Raji (cell line): Measurements from ENCODE around the gene GFM1.

Source experiments
- POLR2A ChIP-seq: IDR thresholded peaks from 2 replicates; pipeline ENCODE4 v1.6.1; 2011; ENCODE audit warnings: low read depth, low read length, control low read depth; ENCODE audit not compliant: insufficient read depth

GFM1 gene

DNA sequence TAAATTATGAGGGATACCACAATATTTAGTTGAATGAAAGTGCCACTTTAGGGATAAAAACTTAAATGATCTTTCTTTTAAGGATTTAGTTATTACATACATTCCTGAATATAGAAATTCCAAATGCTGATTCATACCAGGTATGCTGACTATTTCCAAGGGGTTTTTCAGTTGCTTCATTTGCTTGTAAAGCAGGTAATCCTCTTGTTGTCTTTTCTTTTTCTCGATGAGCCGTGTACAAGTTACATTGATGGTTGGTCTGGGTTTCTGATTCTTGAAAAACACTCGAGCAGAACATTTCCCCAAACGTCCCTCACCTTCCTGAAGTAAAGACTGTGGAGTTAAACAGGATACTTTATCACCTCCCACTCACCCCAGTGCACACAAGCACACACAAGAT, 66.3 kb downstream of the GFM1 start:
- TF ChIP-seq POLR2A: no peak

DNA sequence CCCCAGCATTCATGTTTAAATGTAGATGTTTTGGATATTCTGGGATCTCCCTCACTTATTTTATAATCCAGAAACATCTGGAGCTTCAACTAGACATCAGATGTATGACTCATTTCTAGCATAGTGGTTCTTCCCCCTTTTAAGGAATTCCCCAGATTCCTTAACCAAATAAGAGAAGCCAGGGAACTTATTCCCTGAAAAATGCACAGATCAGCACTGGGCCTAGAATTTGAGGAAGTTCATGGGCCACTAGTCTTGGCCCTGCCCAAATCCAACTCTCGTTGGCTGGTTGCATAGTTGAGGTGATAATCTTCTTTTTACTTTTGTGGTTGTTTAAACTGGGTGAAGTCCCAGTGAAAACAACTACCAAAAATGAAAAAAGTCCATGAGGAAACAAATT, 67.6 kb downstream of the GFM1 start:
- no peak for TF ChIP-seq POLR2A

DNA sequence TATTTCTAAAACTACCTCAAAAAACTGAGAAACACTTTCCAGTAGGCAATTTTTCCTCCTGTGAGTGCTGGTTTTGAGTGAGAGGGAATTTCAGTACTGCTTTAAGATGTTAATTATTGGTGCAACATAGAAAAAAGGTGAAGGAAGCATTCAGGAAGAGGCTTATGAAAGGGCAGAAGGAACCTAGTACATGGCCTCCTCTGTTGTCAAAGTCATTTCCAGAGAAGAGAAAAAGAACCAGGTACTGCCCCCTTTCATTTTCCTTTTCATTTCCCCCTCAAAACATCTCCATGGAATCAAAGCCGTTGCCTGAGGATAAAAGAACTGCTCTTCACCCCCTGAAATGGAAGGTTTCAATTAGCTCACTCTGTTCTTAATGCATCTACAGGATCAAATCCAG, 68.1 kb downstream of the GFM1 start:
- TF ChIP-seq POLR2A: no peak

DNA sequence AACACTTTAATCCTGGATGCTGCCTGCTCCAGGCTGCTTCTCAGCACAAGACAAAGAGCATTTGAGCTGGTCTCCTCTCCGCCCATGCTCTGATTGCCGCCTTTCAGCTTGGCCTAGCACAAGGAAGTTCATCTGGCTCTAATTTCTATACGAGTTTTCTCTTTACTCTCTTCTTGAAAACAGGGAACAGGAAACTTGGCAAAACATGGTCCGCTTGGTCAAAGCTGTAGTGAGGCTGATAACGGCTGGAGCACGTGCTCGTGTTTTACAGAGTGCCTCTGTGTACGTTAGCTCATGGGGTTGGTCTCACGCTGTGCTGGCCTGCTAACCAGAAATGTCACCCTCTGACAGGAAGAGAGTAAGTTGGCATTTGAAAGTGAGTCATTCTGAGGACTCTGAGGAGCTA, 68.8 kb downstream of the GFM1 start:
- TF ChIP-seq POLR2A: no peak

DNA sequence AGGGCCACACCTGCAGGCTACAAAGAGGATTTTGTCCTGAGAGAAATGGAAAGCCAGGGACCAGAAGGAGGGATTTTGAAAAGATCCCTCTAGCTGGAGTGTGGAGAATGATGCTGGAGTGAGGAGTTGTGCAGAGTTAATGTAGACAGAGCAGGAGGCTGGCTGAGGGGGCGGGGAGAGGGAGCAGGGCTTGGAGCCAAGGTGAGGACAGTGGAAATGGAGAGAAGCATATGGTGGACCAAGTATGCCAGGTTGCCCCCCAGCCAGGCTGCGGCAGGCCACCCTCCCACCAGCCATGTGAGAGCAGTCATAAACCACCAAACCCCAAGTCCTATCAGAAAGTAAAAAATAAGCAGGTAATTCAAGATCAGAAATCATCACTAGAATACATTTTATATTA, 73.2 kb downstream of the GFM1 start:
- TF ChIP-seq POLR2A: no peak

DNA sequence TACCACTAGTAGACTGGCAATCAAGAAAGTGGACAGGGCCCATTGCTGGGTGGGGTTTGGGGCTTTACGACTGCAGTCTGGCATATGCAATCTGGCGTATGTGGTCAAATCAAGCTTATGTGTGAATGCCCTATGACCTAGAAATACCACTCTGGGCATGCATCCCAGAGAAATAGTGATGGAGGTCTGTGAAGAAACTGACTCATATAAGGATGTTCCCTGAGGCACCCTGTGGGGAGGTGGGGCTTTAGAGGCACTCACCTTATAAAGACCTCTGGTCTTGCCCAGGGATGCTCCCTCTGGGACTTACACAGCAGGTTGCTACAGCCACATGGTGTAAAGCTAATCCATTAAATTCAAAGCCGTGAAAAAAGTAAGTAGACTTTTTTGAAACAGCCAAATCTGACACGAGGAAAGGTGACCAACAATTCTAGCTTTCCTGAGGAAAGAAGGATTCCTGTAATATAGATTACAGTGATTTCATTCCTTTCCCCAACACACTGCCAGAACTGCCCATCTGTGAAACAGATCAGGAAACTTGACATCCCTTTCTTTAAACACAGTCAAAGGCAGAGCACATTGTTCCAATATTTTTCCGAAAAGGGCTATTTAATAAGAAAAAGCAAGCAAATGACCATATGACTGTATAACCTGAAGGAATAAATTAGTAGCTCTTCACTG, 74.3 kb downstream of the GFM1 start:
- no peak for TF ChIP-seq POLR2A

DNA sequence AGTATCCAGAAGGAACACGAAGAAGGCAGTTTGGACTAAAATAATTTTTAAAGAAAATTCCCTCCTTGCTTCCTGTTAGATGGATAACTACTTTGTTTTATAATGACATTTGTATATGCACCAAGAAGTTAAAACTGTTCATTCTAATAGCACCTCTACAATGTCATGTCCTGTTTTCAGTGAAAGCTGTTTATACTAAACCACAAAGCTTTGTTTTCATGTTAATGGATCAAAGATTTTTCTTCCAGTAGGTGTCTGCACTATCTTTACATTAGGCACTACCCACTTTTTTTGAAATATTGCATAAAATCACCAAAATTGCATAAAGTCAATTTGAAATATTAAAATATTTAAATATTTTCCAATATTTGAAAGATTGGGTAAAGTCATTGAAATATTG, 77.8 kb downstream of the GFM1 start:
- no peak for TF ChIP-seq POLR2A

DNA sequence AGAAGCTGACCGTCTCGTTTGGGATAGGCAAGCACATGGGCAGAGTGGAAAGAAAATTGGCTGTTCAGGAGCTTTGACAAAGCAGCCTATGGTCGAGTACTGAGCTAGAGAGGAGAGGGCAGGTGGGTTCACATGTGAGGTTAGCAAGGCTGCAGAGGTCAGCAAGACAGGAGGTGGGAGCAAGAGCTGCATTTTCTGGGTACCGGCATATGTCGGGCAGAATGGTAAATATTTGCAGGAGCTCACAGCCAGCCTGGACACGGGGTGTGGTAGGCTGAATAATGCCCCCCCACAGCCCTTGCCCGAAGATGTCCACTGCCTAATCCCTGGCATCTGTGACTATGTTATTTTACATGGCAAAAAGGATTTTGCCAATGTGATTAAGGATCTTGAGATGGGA, 79.7 kb downstream of the GFM1 start:
- TF ChIP-seq POLR2A: no peak

DNA sequence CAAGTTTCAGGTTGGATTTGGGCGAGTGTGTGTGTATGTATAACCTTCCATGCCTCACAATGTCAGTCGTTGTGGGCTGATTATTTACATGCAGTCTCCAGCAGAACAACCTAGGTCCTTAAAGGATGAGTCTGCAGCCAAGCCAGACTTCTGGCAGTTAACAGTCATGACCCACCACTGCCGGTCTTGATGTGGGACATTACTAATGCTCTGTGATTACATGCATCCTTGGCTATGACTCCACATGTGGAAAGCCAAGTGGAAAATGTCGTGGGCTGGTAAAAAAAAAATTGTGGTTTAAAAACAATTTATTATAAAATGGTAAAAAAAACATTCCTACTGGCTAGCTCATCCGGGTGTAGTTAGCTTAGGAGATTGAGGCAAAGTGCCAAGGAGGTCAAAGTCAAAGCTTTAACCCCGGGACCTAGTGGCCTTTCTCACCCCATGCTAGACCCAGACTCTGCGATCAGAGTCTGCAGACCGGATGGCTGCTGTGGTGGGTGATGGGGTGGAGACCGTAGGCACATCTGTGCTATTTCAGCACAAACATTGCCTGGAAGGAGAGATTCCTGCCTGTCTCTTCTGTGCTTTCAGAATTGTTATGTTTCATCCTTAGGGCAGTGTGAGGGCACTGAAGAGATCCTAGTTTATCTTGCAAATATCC, 81.2 kb downstream of the GFM1 start:
- TF ChIP-seq POLR2A: no peak

DNA sequence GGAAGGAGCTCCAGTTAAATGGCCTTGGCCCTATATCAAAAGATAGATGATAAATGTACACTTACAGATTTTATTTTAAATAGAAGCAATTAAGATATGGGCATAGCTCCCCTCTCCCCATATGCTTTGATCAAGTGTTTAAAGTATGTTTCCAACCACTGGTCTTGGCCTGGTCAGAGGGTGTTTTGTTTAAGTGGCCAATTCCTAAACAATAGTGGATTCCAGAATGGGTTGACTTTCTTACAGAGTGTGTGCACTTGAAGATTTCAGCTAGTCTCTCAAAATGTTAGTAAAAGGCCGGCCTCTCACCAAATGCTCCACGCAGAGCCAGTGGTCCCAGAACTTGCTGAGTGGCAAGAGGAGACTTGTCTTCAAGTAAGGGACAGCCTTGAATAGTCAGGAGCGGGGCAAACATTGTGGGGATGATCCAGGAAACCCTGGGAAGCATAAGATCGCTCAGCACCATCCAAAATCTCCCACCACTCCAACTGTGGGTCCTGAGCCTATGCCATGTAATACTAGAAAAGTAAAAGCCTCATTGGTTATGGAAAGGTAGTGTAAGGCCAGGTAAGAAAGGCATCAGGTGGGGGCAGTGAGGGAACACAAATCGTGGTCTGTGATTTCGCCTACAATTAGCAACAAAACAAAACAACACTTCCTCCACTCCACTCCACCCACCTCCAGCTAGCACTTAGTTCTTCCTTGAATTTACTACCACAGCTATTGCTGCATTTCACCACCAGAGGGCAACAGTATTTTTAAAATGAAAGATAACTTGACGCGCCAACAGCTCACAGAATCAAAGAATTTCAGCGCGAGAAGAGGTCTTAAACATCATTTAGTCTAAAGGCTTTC, 83.1 kb downstream of the GFM1 start:
- TF ChIP-seq POLR2A: no peak

DNA sequence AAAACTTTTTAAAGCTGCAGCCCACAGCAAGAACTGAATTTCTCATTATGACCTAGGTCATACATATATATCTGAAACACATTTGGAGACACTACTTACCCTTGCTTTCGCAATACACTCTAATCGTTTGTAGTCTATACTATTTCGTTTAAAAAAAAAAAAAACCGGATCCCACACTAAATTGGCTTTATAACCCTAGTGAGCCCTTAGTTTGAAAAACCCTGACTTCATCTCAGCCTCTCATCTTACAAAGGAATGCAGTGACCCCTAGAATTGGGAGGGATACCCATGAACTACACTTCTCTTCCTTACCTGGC, 83.7 kb downstream of the GFM1 start:
- TF ChIP-seq POLR2A: no peak

DNA sequence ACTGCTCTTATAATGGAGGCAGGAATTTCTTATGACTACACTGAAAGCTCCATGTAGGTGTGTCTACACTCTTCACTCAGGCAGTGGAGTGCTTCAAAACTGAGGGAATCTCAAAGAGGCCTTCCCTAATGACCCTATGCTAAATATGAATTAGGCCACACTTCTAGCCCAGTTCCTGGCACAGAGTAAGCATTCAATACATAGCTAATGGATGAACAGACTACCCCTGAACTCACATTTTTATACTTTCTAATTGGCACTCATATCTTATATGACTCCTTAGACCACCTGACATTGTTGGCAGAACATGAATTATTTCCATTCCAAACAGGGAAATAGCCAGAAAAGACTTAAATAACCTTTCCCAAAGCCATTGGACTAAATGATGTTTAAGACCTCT, 84.5 kb downstream of the GFM1 start:
- no peak for TF ChIP-seq POLR2A

DNA sequence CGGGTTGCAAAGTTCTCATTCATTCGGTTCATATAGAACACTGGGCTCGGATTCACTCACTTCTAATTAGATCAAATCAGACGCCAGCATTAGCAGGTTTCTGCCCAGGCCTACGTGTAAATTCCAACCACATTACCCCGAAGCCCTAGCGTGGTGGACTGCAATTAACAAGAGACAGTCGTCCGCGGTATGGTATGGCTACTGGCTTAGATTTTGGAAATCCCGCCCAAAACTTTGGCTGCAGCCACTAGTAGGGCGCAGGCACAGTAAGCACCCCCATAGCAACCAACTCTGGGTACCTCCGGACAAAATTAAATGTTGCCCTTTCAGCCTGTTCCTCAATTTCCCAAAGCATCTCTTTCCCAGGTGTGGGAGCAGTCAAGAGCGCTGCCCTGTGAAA, 87.2 kb downstream of the GFM1 start:
- no peak for TF ChIP-seq POLR2A

DNA sequence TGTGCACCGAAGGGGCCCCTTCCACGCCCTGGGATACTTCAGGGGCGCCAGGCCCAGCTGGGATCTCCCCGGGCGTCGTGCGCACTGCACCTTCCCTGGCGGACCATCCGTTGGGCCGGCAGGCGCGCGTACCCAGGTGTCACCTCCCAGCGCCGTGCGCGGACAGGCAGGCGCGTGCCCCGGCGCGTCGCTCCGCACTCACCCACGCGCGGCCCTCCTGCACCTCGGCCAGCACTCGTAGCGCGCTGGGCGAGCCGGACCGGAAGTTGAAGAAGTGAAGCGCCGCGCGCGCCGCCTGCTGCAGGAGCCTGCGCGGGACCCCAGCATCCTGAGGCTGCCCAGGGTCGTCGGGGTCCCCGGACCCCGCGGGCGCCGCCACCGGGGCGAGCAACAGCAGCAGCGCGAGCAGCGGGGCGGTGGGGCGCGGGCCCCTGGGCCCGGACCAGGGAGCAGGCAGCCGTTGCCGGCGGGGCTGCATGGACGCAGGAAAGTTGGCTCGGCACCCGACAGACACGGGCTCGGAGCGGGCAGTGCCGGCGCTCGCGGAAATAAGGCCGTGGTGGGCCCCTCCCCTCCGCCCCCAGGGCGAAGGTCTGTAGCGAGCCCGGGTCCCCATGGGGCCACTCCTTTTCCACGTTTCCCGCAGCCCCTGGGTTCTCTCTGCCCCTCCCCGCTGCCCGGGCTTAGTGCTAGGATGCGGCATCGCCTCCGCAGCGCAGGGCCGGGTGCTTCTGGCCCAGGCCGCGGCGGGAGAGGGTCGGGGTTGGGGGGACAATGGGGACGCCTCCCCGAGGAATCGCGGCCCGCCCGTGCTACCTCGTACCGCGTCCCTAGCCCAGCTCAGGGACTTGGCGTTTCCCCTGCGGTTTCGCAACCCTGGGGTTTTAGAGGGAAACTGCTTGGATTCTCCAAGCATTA, 87.9 kb downstream of the GFM1 start, which contains the start of gene RARRES1:
Gene RARRES1 (minus strand): TSS at position 520 of the 918 bp plus-strand sequence. CDS start 42 bp downstream, at position 478.
- no peak for TF ChIP-seq POLR2A

DNA sequence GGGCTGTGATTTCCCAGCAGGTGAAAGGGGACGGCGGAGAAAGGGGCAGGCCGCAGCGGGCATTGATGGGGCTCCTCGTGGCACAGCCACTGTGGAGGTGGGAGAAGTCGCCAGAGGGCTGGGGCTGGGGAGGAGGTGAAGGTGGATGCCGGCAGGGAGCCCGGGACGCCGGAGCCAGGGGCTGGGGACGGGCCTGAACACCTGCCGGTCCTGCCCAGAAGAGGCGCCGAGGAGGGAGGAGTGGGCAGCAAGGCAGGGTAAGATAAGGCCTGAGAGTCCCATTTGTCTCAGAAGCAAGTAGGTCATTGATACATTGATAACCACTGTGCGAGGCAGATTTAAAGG, 88.5 kb downstream of the GFM1 start:
- TF ChIP-seq POLR2A: no peak
